HepG2 (cell line): ENCODE data around the gene SEMA3B. TPM values are rescaled to one million over a fixed set of nuclear protein-coding genes. Genes with fewer than 3 reads are reported as not detected.

Experiments used
- GATA4 ChIP-seq: sonication (generic); IDR thresholded peaks from 2 replicates; pipeline ENCODE4 v1.6.1; 2016; ENCODE audit warnings: antibody characterized with exemption, low read depth, borderline replicate concordance
- HES4 ChIP-seq: sonication (generic); formaldehyde crosslinking; IDR thresholded peaks from 2 replicates; pipeline ENCODE4 v1.9.0; 2021; ENCODE audit warnings: mild to moderate bottlenecking, missing genetic modification reagents, borderline replicate concordance
- HNRNPH1 ChIP-seq: fragments of 200-400 bp; formaldehyde crosslinking; optimal IDR thresholded peaks from 2 replicates; pipeline ENCODE3; 2017; ENCODE audit warnings: mild to moderate bottlenecking, low read depth, low read length
- KIAA2018 ChIP-seq: sonication (generic); formaldehyde crosslinking; IDR thresholded peaks from 2 replicates; pipeline ENCODE4 v1.5.0; 2020; ENCODE audit warnings: mild to moderate bottlenecking, missing genetic modification reagents, borderline replicate concordance
- KLF15 ChIP-seq: sonication (generic); formaldehyde crosslinking; IDR thresholded peaks from 2 replicates; pipeline ENCODE4 v1.8.1; 2023; ENCODE audit warnings: borderline replicate concordance, mild to moderate bottlenecking, inconsistent platforms, missing genetic modification reagents, mixed read lengths
- MAF1 ChIP-seq: sonication (generic); formaldehyde crosslinking; IDR thresholded peaks from 2 replicates; pipeline ENCODE4 v1.5.0; 2020; ENCODE audit warnings: missing genetic modification reagents, borderline replicate concordance
- MED8 ChIP-seq: sonication (generic); formaldehyde crosslinking; IDR thresholded peaks from 2 replicates; pipeline ENCODE4 v1.8.1; 2023; ENCODE audit warnings: mild to moderate bottlenecking, missing genetic modification reagents; ENCODE audit not compliant: insufficient replicate concordance
- NFE2L1 ChIP-seq: sonication (generic); formaldehyde crosslinking; IDR thresholded peaks from 2 replicates; pipeline ENCODE4 v1.4.0; 2020; ENCODE audit warnings: missing genetic modification reagents, mild to moderate bottlenecking, borderline replicate concordance
- PLRG1 ChIP-seq: fragments of 450-650 bp; conservative IDR thresholded peaks from 2 replicates; pipeline ENCODE4 v1.6.1; 2016
- SYNCRIP ChIP-seq: fragments of 200-400 bp; formaldehyde crosslinking; IDR thresholded peaks from 2 replicates; pipeline ENCODE4 v1.6.1; 2018; ENCODE audit warnings: mild to moderate bottlenecking, low read depth, low read length; ENCODE audit not compliant: insufficient read depth
- ZNF256 ChIP-seq: sonication (generic); formaldehyde crosslinking; conservative IDR thresholded peaks from 2 replicates; pipeline ENCODE4 v1.4.0; 2020; ENCODE audit warnings: missing genetic modification reagents
- ZNF382 ChIP-seq: sonication (generic); formaldehyde crosslinking; IDR thresholded peaks from 2 replicates; pipeline ENCODE4 v1.5.0; 2020; ENCODE audit warnings: missing genetic modification reagents, mild to moderate bottlenecking, borderline replicate concordance
- ZNF446 ChIP-seq: sonication (generic); formaldehyde crosslinking; IDR thresholded peaks from 2 replicates; pipeline ENCODE4 v1.5.0; 2020; ENCODE audit warnings: mild to moderate bottlenecking, missing genetic modification reagents
- ZNF556 ChIP-seq: sonication (generic); formaldehyde crosslinking; IDR thresholded peaks from 2 replicates; pipeline ENCODE4 v1.4.0; 2020; ENCODE audit warnings: mild to moderate bottlenecking, missing genetic modification reagents, borderline replicate concordance
- ZNF558 ChIP-seq: sonication (generic); formaldehyde crosslinking; IDR thresholded peaks from 2 replicates; pipeline ENCODE4 v1.9.0; 2022; ENCODE audit warnings: mild to moderate bottlenecking, missing genetic modification reagents, borderline replicate concordance
- ZNF577 ChIP-seq: sonication (generic); formaldehyde crosslinking; IDR thresholded peaks from 2 replicates; pipeline ENCODE4 v1.4.0; 2020; ENCODE audit warnings: mild to moderate bottlenecking, low read depth, missing genetic modification reagents, borderline replicate concordance
- ZNF660 ChIP-seq: sonication (generic); formaldehyde crosslinking; IDR thresholded peaks from 2 replicates; pipeline ENCODE4 v1.5.1; 2020; ENCODE audit warnings: mild to moderate bottlenecking, low read depth, missing genetic modification reagents, borderline replicate concordance
- ZSCAN29 ChIP-seq: sonication (generic); formaldehyde crosslinking; conservative IDR thresholded peaks from 2 replicates; pipeline ENCODE4 v1.4.0; 2020; ENCODE audit warnings: mild to moderate bottlenecking, missing genetic modification reagents
- polyA plus RNA-seq, 8 experiments: library from polyadenylated mRNA; depleted of rRNA in 3 of 8; stranded (reverse) in 7 of 8; unstranded in 1 of 8; fragments of >200 nt; fragmentation: Illumina TruSeq in 4 of 8; extraction: Trizol in 4 of 8; gene quantifications; 2 replicates each; pipeline versions ENCODE4 v1.2.1 to v1.2.3, GENCODE V29; 2011 to 2016; ENCODE audit warnings: low read depth in 4 of 8, missing spikeins in 1 of 8, mixed read lengths in 1 of 8; ENCODE audit not compliant: insufficient read depth in 1 of 8
- total RNA-seq, 5 experiments: library from RNA; depleted of rRNA; stranded (reverse); fragments of >200 nt; fragmentation: Illumina TruSeq; extraction: Trizol; gene quantifications; 2 replicates each; pipeline ENCODE4 v1.2.3, GENCODE V29; 2016; ENCODE audit warnings: low read depth in 1 of 5
- TF ChIP-seq, protein P1 (sequence below): sonication (generic); formaldehyde crosslinking; IDR thresholded peaks from 2 replicates; pipeline ENCODE4 v1.4.0; 2020; ENCODE audit warnings: missing genetic modification reagents; ENCODE audit errors: not compliant biosample characterization
- TF ChIP-seq, protein P2 (sequence below): IDR thresholded peaks from 2 replicates; pipeline ENCODE4 v1.6.1; 2012; ENCODE audit warnings: inconsistent platforms

Gene SEMA3B
- total and polyA plus RNA-seq, 2 of the 13 experiments (the other 11 are each of a cell fraction or from before 2014, with no cell fraction given), result 93.2 to 158 TPM

DNA sequence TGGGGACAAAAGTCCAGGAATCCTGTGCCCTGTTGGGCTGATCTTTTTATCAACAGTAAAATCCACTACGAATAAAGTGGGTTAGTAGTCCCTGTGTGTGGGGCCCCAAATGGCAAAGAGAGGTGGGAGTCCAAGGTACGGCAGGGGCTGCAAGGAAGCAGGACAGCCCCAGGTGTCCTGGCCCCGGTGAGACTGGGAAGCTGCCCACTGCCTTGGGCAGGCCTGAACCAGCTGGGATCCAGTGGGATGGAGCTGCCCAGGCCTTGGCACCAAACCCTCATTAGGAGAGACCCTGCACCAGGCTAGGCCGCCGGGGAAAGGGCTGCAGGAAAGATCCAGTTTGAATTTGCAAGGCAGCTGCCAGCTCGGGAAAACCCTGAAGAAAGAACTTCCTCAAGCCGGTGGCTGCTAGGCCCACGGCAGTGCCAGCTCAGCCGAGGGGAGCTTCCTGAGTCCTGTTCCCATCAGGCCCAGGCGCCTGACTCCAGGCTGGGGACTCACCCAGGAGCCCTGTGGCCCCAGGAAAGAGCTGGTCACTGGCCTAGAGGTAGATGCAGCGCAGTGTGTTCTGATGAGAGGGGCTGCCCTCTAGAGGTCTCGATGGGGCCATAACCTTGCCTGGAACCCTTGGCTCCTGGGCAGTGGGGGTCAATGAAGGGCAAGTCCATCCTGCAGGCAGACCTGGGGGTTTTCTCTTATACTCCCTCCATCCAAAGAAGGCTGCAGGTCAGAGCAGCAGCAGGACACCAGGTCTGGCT lies 47.4 kb upstream of the SEMA3B start (continued):
- TF ChIP-seq, protein P1, sequence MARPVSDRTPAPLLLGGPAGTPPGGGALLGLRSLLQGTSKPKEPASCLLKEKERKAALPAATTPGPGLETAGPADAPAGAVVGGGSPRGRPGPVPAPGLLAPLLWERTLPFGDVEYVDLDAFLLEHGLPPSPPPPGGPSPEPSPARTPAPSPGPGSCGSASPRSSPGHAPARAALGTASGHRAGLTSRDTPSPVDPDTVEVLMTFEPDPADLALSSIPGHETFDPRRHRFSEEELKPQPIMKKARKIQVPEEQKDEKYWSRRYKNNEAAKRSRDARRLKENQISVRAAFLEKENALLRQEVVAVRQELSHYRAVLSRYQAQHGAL (CRISPR knock-in tag), result no peak
- TF ChIP-seq KIAA2018 (CRISPR knock-in tag), result no peak
- peak; percentile 72 for TF ChIP-seq HNRNPH1
- TF ChIP-seq ZNF382, result no peak
- peak; percentile 58; the same call in 1 of the 2 replicates for TF ChIP-seq ZNF256
- TF ChIP-seq MED8 (CRISPR knock-in tag), result no peak
- TF ChIP-seq ZNF558, result 0 out of 2 replicates have a peak, but pooled peaks have one; percentile 23
- TF ChIP-seq NFE2L1 (CRISPR knock-in tag), result no peak
- TF ChIP-seq HES4, result 0 out of 2 replicates have a peak, but pooled peaks have one; percentile 26
- no peak for TF ChIP-seq ZNF446
- TF ChIP-seq ZNF556, result no peak
- TF ChIP-seq ZNF660 (CRISPR knock-in tag), result no peak
- no peak for TF ChIP-seq SYNCRIP
- no peak for TF ChIP-seq MAF1 (CRISPR knock-in tag)
- TF ChIP-seq PLRG1, result no peak
- TF ChIP-seq GATA4, result 0 out of 2 replicates have a peak, but pooled peaks have one; percentile 20
- TF ChIP-seq, protein P2, sequence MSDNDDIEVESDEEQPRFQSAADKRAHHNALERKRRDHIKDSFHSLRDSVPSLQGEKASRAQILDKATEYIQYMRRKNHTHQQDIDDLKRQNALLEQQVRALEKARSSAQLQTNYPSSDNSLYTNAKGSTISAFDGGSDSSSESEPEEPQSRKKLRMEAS, result no peak; the same call in 1 of the 2 replicates
- 0 out of 2 replicates have a peak, but pooled peaks have one; percentile 51 for TF ChIP-seq ZSCAN29 (CRISPR knock-in tag)
- TF ChIP-seq ZNF577 (CRISPR knock-in tag), result no peak
- TF ChIP-seq KLF15 (CRISPR knock-in tag), result no peak; the same call in 1 of the 2 replicates
